Erythroblast (primary cell): ENCODE measurements around the gene KIF5C.

Source experiments
- DNase-seq, 2 experiments: peaks; one replicate each; lab custom pipeline; 2025; lab: John Stamatoyannopoulos, UW
- GATA1 ChIP-seq: IDR thresholded peaks from 2 replicates; pipeline ENCODE4 v1.6.1; 2011; ENCODE audit warnings: low read depth, mild to moderate bottlenecking, control low read depth, low read length, moderate library complexity
- POLR2A ChIP-seq: IDR thresholded peaks from 2 replicates; pipeline ENCODE4 v1.6.1; 2011; ENCODE audit warnings: mild to moderate bottlenecking, low read length

The KIF5C gene

DNA sequence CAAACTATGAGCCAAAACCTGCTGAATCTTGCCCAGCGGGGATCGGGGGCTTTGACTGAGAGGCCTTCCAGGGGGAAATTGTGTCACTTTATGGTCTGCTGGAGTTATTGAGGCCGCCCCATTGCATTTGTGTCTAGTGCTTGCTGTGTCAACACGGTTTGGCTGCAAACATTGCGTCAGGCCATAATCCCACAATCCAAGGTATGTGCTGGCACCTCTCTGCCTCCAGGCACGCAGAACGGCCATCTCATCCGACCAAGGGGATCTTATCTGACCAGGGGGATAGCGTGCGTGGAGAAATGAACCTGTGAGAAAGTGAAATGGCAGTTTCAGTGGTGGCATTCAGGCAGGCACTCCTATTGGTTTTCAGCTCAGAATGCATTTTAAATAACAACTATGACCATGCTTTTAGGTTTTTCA is 145.4 kb downstream of the KIF5C start:
- no peak for DNase-seq
- no peak for TF ChIP-seq POLR2A
- TF ChIP-seq GATA1 = no peak

DNA sequence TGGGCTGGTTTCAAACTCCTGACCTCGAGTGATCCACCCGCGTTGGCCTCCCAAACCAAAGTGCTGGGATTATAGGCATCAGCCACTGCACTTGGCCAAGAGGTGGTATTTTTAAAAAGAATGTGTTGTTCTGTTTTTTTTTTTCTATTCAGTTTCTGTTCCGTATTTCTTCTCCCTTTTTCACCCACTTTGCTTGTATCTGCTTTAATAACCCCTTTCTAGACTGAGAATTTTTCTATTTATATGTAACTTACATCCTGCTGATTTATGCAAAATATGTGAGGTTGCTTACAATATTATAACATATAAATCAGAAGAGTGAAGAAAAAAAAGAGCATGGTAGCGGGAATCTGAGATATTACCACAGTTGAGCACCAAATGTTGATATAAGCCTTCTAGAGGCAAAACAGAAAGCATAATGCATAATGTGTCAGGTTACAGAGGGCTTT is 146.3 kb downstream of the KIF5C start:
- TF ChIP-seq POLR2A (no peak), GATA1 (no peak)
- DNase-seq = no peak

DNA sequence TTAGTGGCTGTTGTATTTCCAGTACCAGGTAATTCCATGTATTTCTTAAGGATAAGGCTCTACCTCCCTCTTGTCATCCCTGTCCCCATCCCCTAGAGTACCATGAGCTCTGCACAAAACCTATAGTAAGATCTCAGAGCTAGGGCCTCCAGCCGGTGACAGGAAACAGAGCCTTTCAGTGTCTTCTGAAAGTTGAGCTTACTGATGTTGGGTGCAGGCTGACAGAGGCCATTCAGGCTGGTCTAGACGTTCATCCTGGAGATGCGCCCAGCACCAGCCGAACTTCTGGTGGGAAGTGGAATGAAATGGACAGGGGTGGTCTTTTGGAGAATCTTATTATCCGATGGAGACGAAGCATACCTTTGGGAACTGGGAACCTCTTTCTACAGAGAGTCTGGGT is 146.7 kb downstream of the KIF5C start:
- no peak for DNase-seq
- no peak for TF ChIP-seq GATA1
- TF ChIP-seq POLR2A = no peak

DNA sequence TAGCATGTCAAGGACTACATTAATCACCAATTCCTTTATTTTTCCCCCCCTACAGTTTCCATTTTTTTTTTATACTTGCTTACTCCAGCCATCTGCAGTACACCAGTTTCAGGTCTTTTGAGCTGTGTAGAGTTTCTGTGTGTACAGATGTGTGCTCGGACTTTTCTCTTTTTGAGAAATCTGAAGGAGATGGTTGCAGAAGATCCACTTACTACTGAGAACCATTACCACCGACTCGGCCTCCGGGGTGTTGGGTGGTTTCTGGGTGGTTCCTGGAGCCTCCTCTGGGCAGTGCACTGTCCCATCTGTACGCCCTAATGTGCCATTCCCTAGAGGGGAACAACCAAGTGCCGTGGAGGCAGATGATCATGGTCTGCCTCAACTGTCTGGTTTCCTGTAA is 148.1 kb downstream of the KIF5C start:
- TF ChIP-seq GATA1 (no peak), POLR2A (no peak)
- DNase-seq = no peak

DNA sequence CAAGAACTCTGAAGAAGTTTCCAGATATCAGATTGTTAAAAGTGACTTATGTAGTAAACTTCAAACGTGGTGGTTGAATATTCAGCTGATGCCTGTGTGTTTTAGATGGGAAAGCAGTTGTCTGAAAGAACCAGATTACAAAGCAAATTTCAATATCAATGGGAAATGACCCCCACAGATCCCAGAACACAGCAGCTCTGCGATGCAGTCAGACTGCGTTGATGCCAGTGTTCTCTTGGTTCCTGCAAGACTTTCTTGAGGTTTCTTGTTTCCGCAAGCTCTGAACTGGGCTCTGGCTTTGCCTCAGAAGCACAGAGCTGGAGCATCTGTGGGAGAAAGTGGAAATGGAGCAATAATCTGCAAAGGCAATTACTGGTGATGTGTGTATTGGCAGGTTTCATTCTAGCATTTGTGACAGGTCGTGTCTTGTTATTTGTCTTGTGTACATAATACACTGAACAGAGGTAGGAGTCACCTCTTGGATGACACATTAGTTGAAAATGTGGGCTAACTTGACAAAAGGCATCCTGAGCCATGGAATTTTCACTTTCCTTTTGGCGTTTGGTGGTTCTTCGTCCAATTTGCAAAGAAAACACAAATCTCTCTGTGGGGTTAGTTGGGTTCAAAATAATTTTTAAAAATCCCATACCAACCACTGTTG is 152.7 kb downstream of the KIF5C start:
- no peak for DNase-seq
- no peak for TF ChIP-seq POLR2A

DNA sequence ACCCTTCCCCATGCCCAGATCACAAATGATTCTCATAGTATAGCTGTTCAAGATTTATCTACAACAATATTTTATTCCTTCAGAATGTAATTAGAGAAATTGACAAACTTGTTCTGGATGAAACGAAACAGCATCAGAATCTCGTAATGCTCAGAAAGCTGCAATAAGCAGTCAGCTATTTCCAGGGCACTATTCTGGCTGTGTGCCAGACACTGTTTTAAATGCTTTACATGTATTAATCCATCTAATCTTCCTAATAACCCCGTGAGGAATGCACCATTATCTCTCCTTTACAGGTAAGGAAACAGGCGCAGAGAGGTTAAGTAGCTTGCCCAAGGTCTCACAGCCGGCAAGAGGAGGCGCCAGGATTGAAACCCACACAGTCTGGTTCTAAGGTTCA is 153.3 kb downstream of the KIF5C start:
- TF ChIP-seq POLR2A (no peak), GATA1 (no peak)
- DNase-seq = no peak

DNA sequence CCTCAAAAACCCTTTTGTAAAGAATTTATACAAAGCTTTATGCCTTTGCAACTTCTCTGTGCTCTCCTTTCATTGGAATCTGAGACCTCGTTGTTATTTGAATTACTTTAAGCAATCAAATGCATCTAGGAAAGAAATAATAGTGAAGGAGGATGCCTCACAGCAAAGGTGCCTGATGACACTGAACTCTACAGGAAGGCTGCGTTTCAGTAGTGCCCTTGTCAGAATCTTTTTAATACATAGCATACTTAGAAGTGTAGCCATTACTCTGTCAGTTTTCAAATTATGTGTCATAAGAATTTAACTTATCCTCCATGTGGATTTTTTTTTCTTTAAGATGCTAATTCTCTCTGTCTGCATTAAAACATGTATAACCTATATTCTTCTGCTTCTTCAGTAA is 153.9 kb downstream of the KIF5C start:
- no peak for DNase-seq
- TF ChIP-seq POLR2A = no peak
- no peak for TF ChIP-seq GATA1

DNA sequence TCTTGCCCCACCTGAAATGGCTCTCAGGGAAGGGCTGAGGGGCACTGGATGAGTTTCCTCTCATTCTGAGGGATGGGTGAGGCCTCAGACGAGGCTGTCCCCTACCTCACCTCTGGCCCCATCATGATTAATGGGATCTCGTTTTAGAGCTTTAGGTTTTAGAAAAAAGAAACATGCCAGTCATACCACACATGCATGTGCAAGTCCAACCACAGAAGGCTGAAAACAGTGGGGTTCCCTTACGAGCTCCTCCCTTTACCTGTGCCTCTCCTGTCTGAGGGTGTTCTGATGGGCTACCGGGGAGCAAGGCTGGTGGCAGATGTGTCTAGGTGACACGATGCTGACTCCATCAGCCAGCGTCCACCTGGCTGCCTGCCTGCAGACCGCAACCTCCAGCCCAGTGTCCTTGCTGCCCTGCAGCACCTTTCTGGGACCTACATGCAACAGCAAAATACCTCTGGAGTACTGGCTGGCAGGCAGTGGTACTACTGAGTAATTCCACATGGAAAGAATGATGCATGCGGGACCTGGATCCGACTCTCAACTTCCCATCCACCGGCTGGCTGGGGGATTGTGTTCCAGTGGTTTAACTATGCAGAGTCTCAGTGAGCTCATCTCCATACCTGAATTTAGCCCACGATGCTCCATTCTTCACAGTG is 154.4 kb downstream of the KIF5C start:
- TF ChIP-seq POLR2A (no peak), GATA1 (no peak)
- no peak for DNase-seq

DNA sequence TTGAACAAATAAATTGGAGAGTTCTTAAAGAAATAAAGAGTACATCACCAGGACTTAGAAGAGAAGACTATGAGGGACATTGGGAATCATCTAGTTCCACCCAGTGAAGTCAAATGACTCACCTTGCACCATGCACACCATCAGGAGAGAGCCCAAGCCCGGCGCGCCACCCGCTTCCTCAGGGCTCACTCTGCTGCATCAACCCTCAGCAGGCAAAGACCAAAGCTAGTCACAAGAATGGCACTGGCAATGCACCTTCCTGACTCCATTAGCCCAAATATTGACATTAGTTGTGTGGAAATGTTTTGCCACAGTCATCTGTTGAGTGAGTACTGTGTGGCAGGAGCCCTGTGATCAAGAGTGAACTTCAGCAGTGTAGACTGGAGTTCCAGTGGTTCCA is 156.4 kb downstream of the KIF5C start:
- DNase-seq = no peak
- TF ChIP-seq POLR2A = no peak
- TF ChIP-seq GATA1 = no peak

DNA sequence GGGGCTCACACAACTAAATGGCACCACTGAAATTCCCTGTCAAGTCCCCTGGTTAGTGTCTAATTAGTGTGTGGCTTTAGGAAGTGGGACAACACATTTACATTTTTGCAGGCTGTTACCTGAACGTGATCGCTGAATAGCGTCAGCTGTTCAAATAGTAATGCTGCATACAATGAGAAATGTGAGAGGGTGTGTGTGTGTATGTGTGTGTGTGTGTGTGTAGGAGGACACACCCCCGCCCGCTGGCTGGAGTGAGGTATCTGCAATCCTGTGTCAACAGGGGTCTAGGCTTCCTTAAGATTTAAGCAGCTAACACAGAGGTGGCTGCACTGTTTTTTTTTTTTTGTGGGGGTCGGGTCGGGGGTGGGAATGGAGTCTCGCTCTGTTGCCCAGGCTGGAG is 158.7 kb downstream of the KIF5C start:
- no peak for TF ChIP-seq GATA1
- TF ChIP-seq POLR2A = no peak
- no peak for DNase-seq

DNA sequence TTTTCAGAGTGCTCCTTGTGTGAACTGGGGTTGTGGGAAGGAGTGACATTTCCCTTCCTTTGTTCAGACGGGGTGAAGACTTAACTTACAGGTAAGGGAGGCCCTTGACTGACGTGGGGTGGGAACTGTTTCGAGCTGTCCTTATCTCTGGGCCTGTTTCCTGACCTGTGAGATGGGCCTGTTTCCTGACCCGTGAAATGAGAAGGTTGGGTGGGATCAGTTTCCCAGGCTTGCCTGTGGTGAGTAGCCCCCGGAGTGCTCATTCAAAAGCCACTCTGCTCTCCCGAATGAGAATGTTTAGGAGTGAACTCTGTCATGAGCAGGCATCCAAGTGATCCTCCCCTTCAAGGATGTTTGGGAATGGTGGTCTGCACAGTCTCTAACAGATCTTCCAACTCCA is 159.4 kb downstream of the KIF5C start:
- TF ChIP-seq POLR2A (no peak), GATA1 (no peak)
- DNase-seq = no peak

DNA sequence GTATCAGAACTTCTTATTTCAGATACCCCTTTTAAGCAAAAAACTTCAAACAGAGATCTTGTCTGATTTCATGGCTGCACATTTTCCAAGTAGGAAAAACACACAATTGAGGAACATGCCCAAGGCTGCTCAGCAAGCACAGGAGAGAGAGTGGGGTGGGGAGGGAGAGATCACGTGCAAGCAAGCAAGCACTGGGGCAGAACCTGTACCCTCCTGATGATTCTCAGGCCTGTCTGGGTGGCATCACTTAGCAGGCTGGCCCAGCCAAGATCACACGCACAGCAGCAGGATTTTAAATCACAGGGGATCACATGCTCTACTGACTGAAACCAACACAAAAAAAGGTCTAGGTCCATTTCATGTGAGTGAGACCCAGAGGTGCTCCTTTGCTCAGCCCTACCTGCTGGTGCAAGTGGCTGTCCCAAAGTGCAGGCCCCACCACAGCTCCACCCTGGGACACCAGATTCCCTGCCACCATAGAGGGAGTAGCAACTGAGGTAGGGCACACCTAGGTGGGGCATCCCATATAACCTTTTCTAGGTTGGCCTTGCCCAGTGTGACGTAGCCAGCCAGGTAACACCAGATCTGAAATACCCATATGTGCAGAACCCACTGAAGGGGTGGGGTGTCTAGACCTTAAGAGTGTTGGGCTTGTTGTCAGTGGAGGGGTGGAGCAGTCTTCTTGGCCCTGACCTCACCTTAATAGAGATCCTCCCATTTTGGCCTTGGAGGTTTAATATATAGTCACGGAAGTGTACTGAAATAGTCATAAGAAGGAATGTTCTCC is 161.7 kb downstream of the KIF5C start:
- no peak for DNase-seq
- TF ChIP-seq POLR2A (no peak), GATA1 (no peak)

DNA sequence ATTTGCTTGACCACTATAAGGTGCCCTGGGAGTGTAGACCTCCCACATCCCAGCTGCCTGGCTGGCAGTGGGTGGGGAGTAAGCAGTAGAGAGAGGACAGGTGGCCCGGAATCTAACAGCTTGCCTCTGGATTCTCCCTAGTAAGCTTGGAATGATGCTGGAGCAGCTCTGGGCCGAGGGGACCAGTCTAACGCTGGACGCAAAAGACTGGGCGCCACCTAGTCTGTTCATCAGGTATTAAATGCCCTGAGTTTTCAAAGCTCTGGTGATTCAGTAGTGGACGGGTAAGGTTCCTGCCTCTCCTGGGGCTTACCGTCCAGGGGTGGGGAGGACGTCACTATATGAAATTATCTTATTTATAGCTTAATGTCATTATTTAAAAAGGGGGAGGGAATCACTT is 162.8 kb downstream of the KIF5C start:
- DNase-seq = no peak
- TF ChIP-seq POLR2A = no peak
- TF ChIP-seq GATA1 = no peak

DNA sequence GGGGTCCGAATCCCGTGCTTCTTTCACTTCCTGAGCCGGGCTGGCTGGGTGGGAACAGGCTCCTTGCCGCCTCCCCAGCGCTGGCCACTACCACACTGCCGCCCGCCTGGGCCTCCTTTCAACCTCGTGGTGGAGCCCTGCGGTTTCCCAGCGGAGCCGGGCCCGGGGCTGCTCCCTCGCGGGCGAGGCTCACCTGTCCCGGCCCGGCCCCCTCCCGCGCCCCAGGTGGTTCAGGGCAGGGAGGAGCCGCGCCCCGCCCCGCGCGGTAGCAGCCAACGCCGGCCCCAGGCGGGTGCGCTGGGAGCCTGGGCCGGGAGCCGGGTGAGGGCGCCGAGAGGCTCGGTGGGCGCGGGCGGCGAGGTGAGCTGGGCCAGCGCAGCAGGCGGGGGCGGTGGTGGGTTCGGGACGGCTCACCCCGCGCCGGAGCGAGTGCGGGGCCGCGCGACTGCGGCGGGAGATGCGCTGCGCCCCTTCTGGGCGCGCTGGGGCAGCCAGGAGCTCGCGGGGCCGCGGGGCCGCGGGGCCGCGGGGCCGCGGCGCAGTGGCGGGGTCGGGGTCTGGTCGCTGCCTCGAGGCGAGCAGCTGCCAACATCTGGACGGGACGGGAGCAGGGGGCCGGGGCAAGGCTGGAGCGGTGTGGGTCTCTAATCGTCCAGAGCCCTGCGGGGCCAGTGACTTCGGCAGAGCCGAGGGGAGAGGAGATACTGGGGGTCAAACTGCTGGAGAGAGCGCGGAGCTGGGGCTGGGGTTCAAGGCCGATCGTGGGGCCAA is 163.6 kb downstream of the KIF5C start, which contains the start of gene LYPD6B:
Gene LYPD6B, plus strand, starts transcription at position 258 of the 771 bp plus-strand sequence. CDS start 92,250 bp downstream, outside the sequence.
- no peak for DNase-seq
- TF ChIP-seq GATA1 (no peak), POLR2A (no peak)
